ENCODE measurements around the gene KHNYN. TPM values are rescaled to one million over a fixed set of nuclear protein-coding genes. Genes with fewer than 3 reads are reported as not detected.
"Not testable (repeated sequence)": the region's sequence is repeated elsewhere in the genome, so short reads cannot be mapped to it uniquely, and the experiment has no call there.

KHNYN gene
- total and polyA plus RNA-seq, 4 donors = 19.4 to 38.3 (median 23.0) TPM

- H3K9me3 ChIP-seq (ENCODE audit: control insufficient read depth, insufficient read depth, low read length) = no peaks in the 10 kb centered on the region
- 0% methylated on average over 42 of the region's 52 CpGs for WGBS (ENCODE audit: insufficient coverage)
- peak; percentile 98 to 100 (median 98) for DNase-seq (ENCODE audit: low read depth in 4 of 6, low spot score in 6 of 6)
- H3K27ac ChIP-seq (ENCODE audit: low read depth, low read length) = peak within 1 kb of the TSS; percentile 99
- H3K4me1 ChIP-seq (ENCODE audit: control insufficient read depth, insufficient read depth, low read length) = peaks cover 23% of the 10 kb centered on the region
- H3K36me3 ChIP-seq (ENCODE audit: control insufficient read depth, insufficient read depth, low read length) = peaks cover 25% of the 10 kb centered on the region
- peak within 1 kb of the TSS; percentile 99 for H3K4me3 ChIP-seq (ENCODE audit: low read depth, low read length)
- no peaks in the 10 kb centered on the region for H3K27me3 ChIP-seq (ENCODE audit: control insufficient read depth, insufficient read depth, low read length)
These were observed 12.7 kb downstream of the KHNYN start, which contains the start of gene SDR39U1 for GRCh38 chr14:24442240-24443052. TSS of gene SDR39U1 (minus strand) at chr14:24442776. CDS start at chr14:24442769, 7 bp downstream.

- Histone ChIP-seq H3K27me3 (ENCODE audit: control insufficient read depth, insufficient read depth, low read length) (no peaks in the 10 kb centered on the region), H3K36me3 (ENCODE audit: control insufficient read depth, insufficient read depth, low read length) (peaks cover 21% of the 10 kb centered on the region), H3K4me1 (ENCODE audit: control insufficient read depth, insufficient read depth, low read length) (peaks cover 23% of the 10 kb centered on the region), H3K27ac (ENCODE audit: low read depth, low read length) (peak overlapping the region; percentile 99), H3K4me3 (ENCODE audit: low read depth, low read length) (peak overlapping the region; percentile 99), H3K9me3 (ENCODE audit: control insufficient read depth, insufficient read depth, low read length) (no peaks in the 10 kb centered on the region)
- peak in 1 of 6 donors; percentile 46 for DNase-seq (ENCODE audit: low read depth in 4 of 6, low spot score in 6 of 6)
- 18% methylated on average over 7 of the region's 7 CpGs for WGBS (ENCODE audit: insufficient coverage)
These were observed 13.4 kb downstream of the KHNYN start for GRCh38 chr14:24443053-24443665.

GRCh38 chr14:24450828-24451227 is 21.1 kb downstream of the KHNYN start:
- H3K4me3 ChIP-seq (ENCODE audit: low read depth, low read length); H3K4me1 ChIP-seq (ENCODE audit: control insufficient read depth, insufficient read depth, low read length); H3K36me3 ChIP-seq (ENCODE audit: control insufficient read depth, insufficient read depth, low read length); H3K27ac ChIP-seq (ENCODE audit: low read depth, low read length); H3K27me3 ChIP-seq (ENCODE audit: control insufficient read depth, insufficient read depth, low read length); H3K9me3 ChIP-seq (ENCODE audit: control insufficient read depth, insufficient read depth, low read length); DNase-seq (ENCODE audit: low read depth in 4 of 6, low spot score in 6 of 6): not testable (repeated sequence)
- no CpG with 5 or more reads among the region's 2 CpGs for WGBS (ENCODE audit: insufficient coverage)

- H3K27ac ChIP-seq (ENCODE audit: low read depth, low read length) = no peak overlapping the region
- H3K27me3 ChIP-seq (ENCODE audit: control insufficient read depth, insufficient read depth, low read length) = no peaks in the 10 kb centered on the region
- no peak overlapping the region for H3K4me3 ChIP-seq (ENCODE audit: low read depth, low read length)
- H3K4me1 ChIP-seq (ENCODE audit: control insufficient read depth, insufficient read depth, low read length) = no peaks in the 10 kb centered on the region
- H3K9me3 ChIP-seq (ENCODE audit: control insufficient read depth, insufficient read depth, low read length) = peaks cover 2% of the 10 kb centered on the region
- H3K36me3 ChIP-seq (ENCODE audit: control insufficient read depth, insufficient read depth, low read length) = no peaks in the 10 kb centered on the region
- DNase-seq (ENCODE audit: low read depth in 4 of 6, low spot score in 6 of 6) = no peak
These were observed 27.2 kb downstream of the KHNYN start for GRCh38 chr14:24456980-24457379.

- H3K4me1 ChIP-seq (ENCODE audit: control insufficient read depth, insufficient read depth, low read length) = no peaks in the 10 kb centered on the region
- no peak overlapping the region for H3K27ac ChIP-seq (ENCODE audit: low read depth, low read length)
- H3K9me3 ChIP-seq (ENCODE audit: control insufficient read depth, insufficient read depth, low read length) = peaks cover 2% of the 10 kb centered on the region
- H3K4me3 ChIP-seq (ENCODE audit: low read depth, low read length) = no peak overlapping the region
- WGBS (ENCODE audit: insufficient coverage) = 60% methylated on average over 1 of the region's 1 CpG
- no peak for DNase-seq (ENCODE audit: low read depth in 4 of 6, low spot score in 6 of 6)
- H3K27me3 ChIP-seq (ENCODE audit: control insufficient read depth, insufficient read depth, low read length) = no peaks in the 10 kb centered on the region
- no peaks in the 10 kb centered on the region for H3K36me3 ChIP-seq (ENCODE audit: control insufficient read depth, insufficient read depth, low read length)
These were observed 29.0 kb downstream of the KHNYN start for GRCh38 chr14:24458736-24459135.

GRCh38 chr14:24459331-24459730 is 29.6 kb downstream of the KHNYN start:
- Histone ChIP-seq H3K4me1 (ENCODE audit: control insufficient read depth, insufficient read depth, low read length) (no peaks in the 10 kb centered on the region), H3K9me3 (ENCODE audit: control insufficient read depth, insufficient read depth, low read length) (peaks cover 2% of the 10 kb centered on the region), H3K27ac (ENCODE audit: low read depth, low read length) (no peak overlapping the region), H3K27me3 (ENCODE audit: control insufficient read depth, insufficient read depth, low read length) (no peaks in the 10 kb centered on the region), H3K36me3 (ENCODE audit: control insufficient read depth, insufficient read depth, low read length) (no peaks in the 10 kb centered on the region), H3K4me3 (ENCODE audit: low read depth, low read length) (no peak overlapping the region)
- DNase-seq (ENCODE audit: low read depth in 4 of 6, low spot score in 6 of 6) = no peak
- 70% methylated on average over 1 of the region's 3 CpGs for WGBS (ENCODE audit: insufficient coverage)

- Histone ChIP-seq H3K4me1 (ENCODE audit: control insufficient read depth, insufficient read depth, low read length) (no peaks in the 10 kb centered on the region), H3K27ac (ENCODE audit: low read depth, low read length) (no peak overlapping the region), H3K4me3 (ENCODE audit: low read depth, low read length) (no peak overlapping the region), H3K9me3 (ENCODE audit: control insufficient read depth, insufficient read depth, low read length) (no peaks in the 10 kb centered on the region), H3K27me3 (ENCODE audit: control insufficient read depth, insufficient read depth, low read length) (no peaks in the 10 kb centered on the region), H3K36me3 (ENCODE audit: control insufficient read depth, insufficient read depth, low read length) (no peaks in the 10 kb centered on the region)
- no peak for DNase-seq (ENCODE audit: low read depth in 4 of 6, low spot score in 6 of 6)
These were observed 31.6 kb downstream of the KHNYN start for GRCh38 chr14:24461336-24461735.

GRCh38 chr14:24463017-24463883 is 33.5 kb downstream of the KHNYN start:
- whole genome bisulfite sequencing (ENCODE audit: insufficient coverage) = 83% methylated on average over 1 of the region's 5 CpGs
- no peak for DNase-seq (ENCODE audit: low read depth in 4 of 6, low spot score in 6 of 6)
- Histone ChIP-seq H3K4me1 (ENCODE audit: control insufficient read depth, insufficient read depth, low read length) (no peaks in the 10 kb centered on the region), H3K27ac (ENCODE audit: low read depth, low read length) (no peak overlapping the region), H3K9me3 (ENCODE audit: control insufficient read depth, insufficient read depth, low read length) (no peaks in the 10 kb centered on the region), H3K36me3 (ENCODE audit: control insufficient read depth, insufficient read depth, low read length) (no peaks in the 10 kb centered on the region), H3K27me3 (ENCODE audit: control insufficient read depth, insufficient read depth, low read length) (no peaks in the 10 kb centered on the region), H3K4me3 (ENCODE audit: low read depth, low read length) (no peak overlapping the region)

GRCh38 chr14:24463884-24464785 is 34.4 kb downstream of the KHNYN start:
- Histone ChIP-seq H3K9me3 (ENCODE audit: control insufficient read depth, insufficient read depth, low read length) (no peaks in the 10 kb centered on the region), H3K27ac (ENCODE audit: low read depth, low read length) (no peak overlapping the region), H3K4me3 (ENCODE audit: low read depth, low read length) (no peak overlapping the region), H3K27me3 (ENCODE audit: control insufficient read depth, insufficient read depth, low read length) (no peaks in the 10 kb centered on the region), H3K36me3 (ENCODE audit: control insufficient read depth, insufficient read depth, low read length) (no peaks in the 10 kb centered on the region), H3K4me1 (ENCODE audit: control insufficient read depth, insufficient read depth, low read length) (no peaks in the 10 kb centered on the region)
- DNase-seq (ENCODE audit: low read depth in 4 of 6, low spot score in 6 of 6) = peak in 1 of 6 donors; percentile 44
- WGBS (ENCODE audit: insufficient coverage) = no CpG with 5 or more reads among the region's 4 CpGs

Data from spinal cord (tissue), 10 donors.